Caco-2 (cell line): ENCODE data around the gene SRGAP3. TPM values are rescaled to one million over a fixed set of nuclear protein-coding genes. Genes with fewer than 3 reads are reported as not detected.

Experiments
- BruUV-seq: library from RNA; stranded (reverse); fragments of 400-500 nt; replicated peaks from 2 replicates; lab custom pipeline; 2021; lab: Mats Ljungman, UMichigan
- CTCF ChIA-PET: fragments of 300-600 bp; sonication (Branson Sonifier 250); formaldehyde crosslinking; loops from one replicate; lab custom pipeline; 2022; ENCODE audit warnings: antibody characterized with exemption; lab: Charles Lee
- POLR2A ChIA-PET: fragments of 300-600 bp; sonication (Branson Sonifier 250); formaldehyde crosslinking; loops from one replicate; lab custom pipeline; 2022; ENCODE audit warnings: antibody characterized with exemption; lab: Charles Lee
- DNase-seq, 2 experiments: peaks; one replicate each; pipeline versions ENCODE4 v3.0.0 to v3.0.0-alpha.2; 2020 to 2022
- H3K27me3 ChIP-seq: replicated peaks from 2 replicates; pipeline ENCODE4 v1.6.0; 2011; ENCODE audit warnings: low read length; ENCODE audit not compliant: control insufficient read depth, insufficient read depth
- H3K36me3 ChIP-seq: 2 replicates; pipeline ENCODE4 v1.5.1; 2011; ENCODE audit warnings: low read length; ENCODE audit not compliant: control insufficient read depth, insufficient read depth
- H3K4me1 ChIP-seq: fragments of 250-450 bp; sonication (Bioruptor Pico); 2 replicates; pipeline ENCODE4 v1.5.1; 2020; ENCODE audit warnings: mild to moderate bottlenecking
- H3K4me3 ChIP-seq: 2 replicates; pipeline ENCODE4 v1.5.1; 2011; ENCODE audit warnings: low read depth, mild to moderate bottlenecking, control low read depth, low read length
- H3K9me3 ChIP-seq: fragments of 250-450 bp; sonication (Bioruptor Pico); 2 replicates; pipeline ENCODE4 v1.5.1; 2020; ENCODE audit warnings: mild to moderate bottlenecking, moderate library complexity
- H3K27ac Mint-ChIP-seq: one replicate; pipeline ENCODE4 v1.8.0; 2022; ENCODE audit warnings: mixed read lengths; ENCODE audit not compliant: unreplicated experiment
- H3K27me3 Mint-ChIP-seq: one replicate; pipeline ENCODE4 v1.8.0; 2022; ENCODE audit warnings: mixed read lengths; ENCODE audit not compliant: insufficient read depth, unreplicated experiment
- H3K36me3 Mint-ChIP-seq: one replicate; pipeline ENCODE4 v1.8.0; 2022; ENCODE audit warnings: mild to moderate bottlenecking, mixed read lengths; ENCODE audit not compliant: insufficient read depth, unreplicated experiment
- H3K4me1 Mint-ChIP-seq: one replicate; pipeline ENCODE4 v1.8.0; 2022; ENCODE audit warnings: low read depth, mixed read lengths; ENCODE audit not compliant: unreplicated experiment
- H3K4me3 Mint-ChIP-seq: one replicate; pipeline ENCODE4 v1.8.0; 2022; ENCODE audit warnings: mild to moderate bottlenecking, moderate library complexity, mixed read lengths; ENCODE audit not compliant: unreplicated experiment
- H3K9me3 Mint-ChIP-seq: one replicate; pipeline ENCODE4 v1.8.0; 2022; ENCODE audit warnings: mixed read lengths; ENCODE audit not compliant: unreplicated experiment
- intact Hi-C: fragments of 100-400 bp; cut with micrococcal nuclease; formaldehyde crosslinking; loops from one replicate; pipeline ENCODE4 v1.10.0; 2022; ENCODE audit not compliant: unreplicated experiment
- total RNA-seq: library from RNA; stranded (reverse); gene quantifications from 2 replicates; pipeline ENCODE4 v1.2.3, GENCODE V29; 2022
- TF ChIP-seq, protein P1 (sequence below), 2 experiments: fragments of 200-600 bp in 1 of 2; IDR thresholded peaks; 1 replicate in 1 of 2; 2 replicates in 1 of 2; pipeline versions ENCODE4 v1.5.1 to v1.8.0; 2011 to 2022; ENCODE audit warnings: antibody characterized with exemption in 1 of 2, control low read depth in 1 of 2, inconsistent platforms in 1 of 2, low read depth in 1 of 2, low read length in 1 of 2, mild to moderate bottlenecking in 1 of 2, moderate library complexity in 1 of 2; ENCODE audit not compliant: insufficient read depth in 1 of 2, severe bottlenecking in 1 of 2, unreplicated experiment in 1 of 2

The SRGAP3 gene
- total RNA-seq, 1 experiment from 2014 or later: 1.3 TPM

- Histone ChIP-seq H3K9me3 (no peaks in the 10 kb centered on the region), H3K4me3 (no peak overlapping the region), H3K27me3 (no peaks in the 10 kb centered on the region), H3K36me3 (no peaks in the 10 kb centered on the region), H3K4me1 (no peaks in the 10 kb centered on the region)
- no peak overlapping the region for H3K27ac Mint-ChIP-seq
- H3K4me3 Mint-ChIP-seq: no peak overlapping the region
- BruUV-seq: no TSS peak
- TF ChIP-seq, protein P1, sequence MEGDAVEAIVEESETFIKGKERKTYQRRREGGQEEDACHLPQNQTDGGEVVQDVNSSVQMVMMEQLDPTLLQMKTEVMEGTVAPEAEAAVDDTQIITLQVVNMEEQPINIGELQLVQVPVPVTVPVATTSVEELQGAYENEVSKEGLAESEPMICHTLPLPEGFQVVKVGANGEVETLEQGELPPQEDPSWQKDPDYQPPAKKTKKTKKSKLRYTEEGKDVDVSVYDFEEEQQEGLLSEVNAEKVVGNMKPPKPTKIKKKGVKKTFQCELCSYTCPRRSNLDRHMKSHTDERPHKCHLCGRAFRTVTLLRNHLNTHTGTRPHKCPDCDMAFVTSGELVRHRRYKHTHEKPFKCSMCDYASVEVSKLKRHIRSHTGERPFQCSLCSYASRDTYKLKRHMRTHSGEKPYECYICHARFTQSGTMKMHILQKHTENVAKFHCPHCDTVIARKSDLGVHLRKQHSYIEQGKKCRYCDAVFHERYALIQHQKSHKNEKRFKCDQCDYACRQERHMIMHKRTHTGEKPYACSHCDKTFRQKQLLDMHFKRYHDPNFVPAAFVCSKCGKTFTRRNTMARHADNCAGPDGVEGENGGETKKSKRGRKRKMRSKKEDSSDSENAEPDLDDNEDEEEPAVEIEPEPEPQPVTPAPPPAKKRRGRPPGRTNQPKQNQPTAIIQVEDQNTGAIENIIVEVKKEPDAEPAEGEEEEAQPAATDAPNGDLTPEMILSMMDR (IDR thresholded peaks at IDR 0.05; ENCODE audit: insufficient read depth in 1 of 2, low read depth in 1 of 2, low read length in 1 of 2, severe bottlenecking in 1 of 2, unreplicated experiment in 1 of 2): no peak
- no peaks in the 10 kb centered on the region for H3K4me1 Mint-ChIP-seq
- H3K9me3 Mint-ChIP-seq: peaks cover 6% of the 10 kb centered on the region
- H3K27me3 Mint-ChIP-seq: peaks cover 3% of the 10 kb centered on the region
- POLR2A ChIA-PET: no interaction called here
- no peaks in the 10 kb centered on the region for H3K36me3 Mint-ChIP-seq
- CTCF ChIA-PET: no interaction called here
- intact Hi-C loops: no loop called here
- DNase-seq: no peak
Observed at GRCh38 chr3:9117220-9117619, 132.2 kb downstream of the SRGAP3 start.

GRCh38 chr3:9116336-9116735 is 133.1 kb downstream of the SRGAP3 start:
- H3K9me3 ChIP-seq: no peaks in the 10 kb centered on the region
- H3K4me3 ChIP-seq: no peak overlapping the region
- H3K36me3 ChIP-seq: no peaks in the 10 kb centered on the region
- no TSS peak for BruUV-seq
- ChIA-PET POLR2A (no interaction called here), CTCF (no interaction called here)
- TF ChIP-seq, protein P1 (IDR thresholded peaks at IDR 0.05; ENCODE audit: insufficient read depth in 1 of 2, low read depth in 1 of 2, low read length in 1 of 2, severe bottlenecking in 1 of 2, unreplicated experiment in 1 of 2): no peak
- Mint-ChIP-seq H3K36me3 (no peaks in the 10 kb centered on the region), H3K27me3 (peaks cover 3% of the 10 kb centered on the region), H3K27ac (no peak overlapping the region), H3K4me1 (no peaks in the 10 kb centered on the region), H3K9me3 (peaks cover 6% of the 10 kb centered on the region), H3K4me3 (no peak overlapping the region)
- DNase-seq: no peak
- intact Hi-C loops: no loop called here
- no peaks in the 10 kb centered on the region for H3K4me1 ChIP-seq
- H3K27me3 ChIP-seq: no peaks in the 10 kb centered on the region

- Mint-ChIP-seq H3K36me3 (no peaks in the 10 kb centered on the region), H3K4me1 (no peaks in the 10 kb centered on the region), H3K9me3 (peaks cover 6% of the 10 kb centered on the region), H3K27me3 (peaks cover 3% of the 10 kb centered on the region), H3K4me3 (no peak overlapping the region), H3K27ac (no peak overlapping the region)
- no peak overlapping the region for H3K4me3 ChIP-seq
- H3K27me3 ChIP-seq: no peaks in the 10 kb centered on the region
- H3K9me3 ChIP-seq: no peaks in the 10 kb centered on the region
- BruUV-seq: no TSS peak
- DNase-seq: no peak
- CTCF ChIA-PET: no interaction called here
- H3K4me1 ChIP-seq: no peaks in the 10 kb centered on the region
- intact Hi-C loops: no loop called here
- TF ChIP-seq, protein P1 (IDR thresholded peaks at IDR 0.05; ENCODE audit: insufficient read depth in 1 of 2, low read depth in 1 of 2, low read length in 1 of 2, severe bottlenecking in 1 of 2, unreplicated experiment in 1 of 2): no peak
- no peaks in the 10 kb centered on the region for H3K36me3 ChIP-seq
- POLR2A ChIA-PET: no interaction called here
Observed at GRCh38 chr3:9115336-9115735, 134.1 kb downstream of the SRGAP3 start.
